GM19023 (cell line): ENCODE data around the gene CDA.

ENCODE experiments used
- ATAC-seq: cut with Tn5 transposase; IDR thresholded peaks from one replicate; pipeline ENCODE4 v1.9.1; 2021; ENCODE audit warnings: mild to moderate bottlenecking, moderate library complexity; ENCODE audit not compliant: unreplicated experiment

The CDA gene

DNA sequence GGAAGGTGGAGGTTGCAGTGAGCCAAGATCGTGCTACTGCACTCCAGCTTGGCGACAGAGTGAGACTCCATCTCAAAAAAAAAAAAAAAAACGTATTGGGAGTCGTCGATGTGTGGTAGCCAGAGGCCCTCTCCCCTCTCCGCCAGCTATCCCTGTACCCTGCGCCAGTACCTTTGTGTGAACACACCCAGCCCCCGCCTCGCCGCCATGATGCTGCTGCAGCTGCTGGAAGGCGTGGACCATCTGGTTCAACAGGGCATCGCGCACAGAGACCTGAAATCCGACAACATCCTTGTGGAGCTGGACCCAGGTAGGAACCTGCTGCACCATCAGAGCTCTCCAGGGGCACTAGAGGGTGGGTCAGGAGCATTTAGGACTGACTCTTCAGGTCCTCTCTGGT lies 56.5 kb downstream of the CDA start:
- no peak for ATAC-seq

DNA sequence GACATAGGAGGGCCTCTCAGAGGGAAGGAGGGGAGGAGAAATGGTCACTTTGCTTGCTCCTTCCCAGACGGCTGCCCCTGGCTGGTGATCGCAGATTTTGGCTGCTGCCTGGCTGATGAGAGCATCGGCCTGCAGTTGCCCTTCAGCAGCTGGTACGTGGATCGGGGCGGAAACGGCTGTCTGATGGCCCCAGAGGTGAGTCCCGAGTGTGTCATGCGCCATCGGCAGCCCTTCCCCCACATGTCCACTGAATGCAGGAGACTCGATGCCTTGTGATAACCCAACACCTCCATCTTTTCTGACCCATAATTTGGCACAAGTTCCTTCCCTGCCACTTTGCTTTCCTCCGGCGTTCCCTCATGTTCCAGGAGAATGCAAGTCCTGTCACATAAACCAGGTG lies 59.5 kb downstream of the CDA start:
- ATAC-seq, result no peak

DNA sequence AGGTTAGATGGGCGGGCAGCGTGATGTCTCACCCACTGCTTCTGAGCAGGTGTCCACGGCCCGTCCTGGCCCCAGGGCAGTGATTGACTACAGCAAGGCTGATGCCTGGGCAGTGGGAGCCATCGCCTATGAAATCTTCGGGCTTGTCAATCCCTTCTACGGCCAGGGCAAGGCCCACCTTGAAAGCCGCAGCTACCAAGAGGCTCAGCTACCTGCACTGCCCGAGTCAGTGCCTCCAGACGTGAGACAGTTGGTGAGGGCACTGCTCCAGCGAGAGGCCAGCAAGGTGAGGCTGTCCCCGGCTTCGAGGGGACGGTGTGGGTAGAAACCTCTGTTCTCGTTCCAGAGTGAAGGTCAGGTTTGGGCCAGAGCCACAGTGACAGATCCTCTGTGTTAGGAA lies 60.0 kb downstream of the CDA start:
- ATAC-seq, result no peak

DNA sequence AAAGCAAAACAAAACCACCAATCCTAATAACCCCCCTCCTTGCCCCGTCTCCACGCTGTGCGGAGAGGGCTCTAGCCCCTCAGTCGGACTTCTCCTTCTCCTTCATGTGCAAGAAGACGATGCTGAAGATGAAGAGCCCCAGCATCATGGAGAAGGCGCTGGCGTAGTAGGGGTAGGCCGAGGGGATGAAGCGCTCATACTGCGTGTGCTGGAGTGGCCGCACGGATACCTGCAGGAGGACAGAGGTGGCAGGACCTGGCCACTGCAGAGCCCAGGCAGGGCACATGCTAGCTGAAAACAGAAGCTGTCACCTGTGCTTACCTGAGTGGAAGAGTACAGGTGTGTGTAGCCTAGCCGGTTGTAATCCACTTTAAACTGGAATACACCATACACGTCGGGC lies 63.4 kb downstream of the CDA start:
- no peak for ATAC-seq

DNA sequence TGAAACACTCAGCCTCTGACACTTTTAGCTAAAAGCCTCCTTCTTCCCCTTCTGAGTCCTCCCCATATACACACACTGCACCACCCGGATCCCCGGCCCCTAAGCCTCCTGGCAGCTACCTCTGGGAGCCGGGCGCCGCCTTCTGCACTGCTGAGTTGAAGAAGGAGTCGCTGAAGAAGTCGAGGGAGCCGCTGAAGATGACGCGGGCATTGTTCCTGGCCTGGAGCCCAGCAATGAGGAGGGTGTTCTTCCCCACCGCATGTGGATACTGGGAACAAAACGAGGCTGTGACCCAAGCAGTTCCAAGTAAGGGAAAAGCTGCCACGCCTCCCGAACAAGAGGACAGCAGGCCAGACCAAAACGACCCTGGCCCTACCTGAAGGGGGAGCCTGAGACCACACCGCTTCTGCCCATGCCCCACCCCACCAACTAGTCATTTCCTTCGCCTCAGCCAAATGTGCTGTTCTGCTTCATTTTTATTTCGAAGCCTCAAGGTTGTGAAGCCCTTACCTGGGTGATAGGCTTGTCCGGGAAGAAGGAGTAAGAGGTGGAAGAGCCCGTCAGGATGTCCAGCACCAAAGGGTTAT lies 65.3 kb downstream of the CDA start:
- ATAC-seq, result no peak

DNA sequence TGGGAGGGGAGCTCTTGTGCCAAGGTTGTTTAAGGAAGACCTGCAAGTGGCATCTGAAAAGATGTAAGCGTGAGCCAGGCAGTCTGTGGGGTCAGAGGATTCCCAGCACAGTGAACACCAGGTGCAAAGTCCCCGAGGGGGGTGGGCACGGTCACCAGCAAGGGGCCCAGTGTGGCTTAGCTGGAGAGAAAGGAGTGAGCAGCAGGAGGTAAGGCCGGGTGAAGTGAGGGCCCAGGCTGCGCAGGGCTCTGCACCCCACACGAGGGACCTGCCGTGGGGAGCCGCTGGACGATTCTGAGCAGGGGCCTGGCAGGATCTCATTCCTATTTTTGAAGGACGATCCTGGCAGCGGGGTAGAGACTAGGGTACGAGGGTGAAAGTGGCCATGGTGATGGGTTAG lies 68.1 kb downstream of the CDA start:
- no peak for ATAC-seq

DNA sequence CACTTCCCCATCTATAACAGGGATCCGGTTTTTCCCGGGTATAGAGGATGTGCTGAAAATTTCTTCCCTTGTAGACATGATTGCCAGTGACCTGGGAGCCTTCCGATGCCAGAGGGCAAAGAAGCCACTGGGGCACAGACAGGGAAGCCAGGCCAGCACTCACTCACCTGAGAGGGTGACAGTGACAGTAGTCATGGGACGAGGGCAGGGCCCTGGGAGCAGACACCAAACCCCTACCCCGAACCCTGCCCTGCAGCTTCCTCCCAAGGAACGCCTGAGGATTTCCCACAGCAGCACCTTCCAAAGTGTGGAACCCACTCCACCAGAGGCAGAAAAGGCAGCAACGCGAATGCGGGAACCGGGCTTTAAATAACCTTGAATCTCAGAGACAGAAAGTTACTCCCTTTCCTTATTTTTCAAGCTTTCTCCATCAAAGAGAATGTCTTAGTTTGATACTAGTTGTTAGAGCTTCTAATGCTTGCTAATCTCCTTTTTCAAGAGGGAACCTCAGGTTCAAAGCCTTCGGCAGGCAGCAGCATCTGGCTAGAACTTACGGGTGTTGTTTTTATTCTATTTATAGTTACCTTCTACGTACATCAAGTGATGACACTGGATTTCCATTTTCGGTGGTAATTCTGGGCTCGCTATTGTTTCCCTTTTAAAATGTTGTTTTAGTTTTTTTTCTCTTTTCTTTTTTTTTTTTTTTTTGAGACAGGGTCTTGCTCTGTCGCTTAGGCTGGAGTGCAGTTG lies 69.4 kb downstream of the CDA start:
- ATAC-seq, result no peak

- no peak for ATAC-seq
Observed at GRCh38 chr1:20660363-20660762, 71.5 kb downstream of the CDA start.

DNA sequence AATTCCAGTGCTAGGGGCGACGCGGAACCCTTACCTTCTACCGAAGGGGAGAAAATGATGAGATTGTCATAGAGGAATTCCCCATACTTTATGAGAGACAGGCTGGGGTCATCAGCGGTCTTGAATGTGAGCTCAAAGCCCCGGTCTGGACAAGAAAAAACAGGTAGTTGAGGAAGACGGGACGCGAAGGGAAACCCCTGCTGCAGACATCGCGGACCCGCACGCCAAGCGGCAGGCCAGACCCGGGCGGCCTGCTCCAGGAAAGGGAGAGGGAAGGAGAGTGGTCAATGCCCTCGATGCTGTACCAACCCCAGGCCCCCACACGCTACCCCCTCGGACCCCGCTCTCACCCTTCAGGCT lies 71.9 kb downstream of the CDA start:
- peak; percentile 4 for ATAC-seq

- peak; percentile 97 for ATAC-seq
Observed at GRCh38 chr1:20661207-20662109, 72.6 kb downstream of the CDA start, which contains the start of gene DDOST. Gene DDOST (minus strand): TSS chr1:20661369. CDS start chr1:20661350, 19 bp downstream.

DNA sequence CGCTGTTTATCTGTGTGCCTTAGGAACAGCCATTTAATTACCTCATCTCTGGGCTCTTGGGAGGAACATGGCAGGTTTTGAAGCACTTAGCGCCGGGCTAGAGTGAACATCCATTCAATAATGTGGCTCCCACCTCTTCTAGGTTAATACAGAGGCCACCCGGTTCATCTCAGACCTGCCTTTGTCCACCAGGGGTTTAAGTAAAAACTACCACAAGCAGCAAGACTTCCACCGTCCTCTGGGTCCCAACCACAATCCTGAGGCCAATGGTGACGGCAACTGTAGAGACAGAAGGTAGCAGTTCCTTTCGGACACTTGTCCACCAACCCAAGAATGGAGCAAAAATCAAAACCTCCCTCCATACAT lies 73.2 kb downstream of the CDA start:
- no peak for ATAC-seq

DNA sequence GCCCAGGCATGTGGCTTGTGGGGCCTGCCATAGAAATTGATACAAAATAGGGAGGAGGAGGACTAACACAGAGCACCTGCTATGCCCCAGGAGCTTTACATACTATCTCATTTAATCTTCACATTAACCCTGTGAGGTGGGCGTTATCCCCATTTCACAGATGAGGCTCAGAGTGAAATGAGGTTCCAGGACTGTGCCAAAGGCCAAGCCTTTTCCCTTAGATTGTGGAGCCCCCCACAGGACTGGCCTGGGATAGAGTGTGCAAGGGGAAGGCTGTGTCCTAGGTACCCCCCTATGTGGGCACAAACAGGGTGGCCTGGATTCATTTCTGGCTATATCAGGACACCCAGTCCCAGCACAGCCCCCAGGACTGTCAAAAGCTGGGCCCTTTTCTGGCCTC lies 74.5 kb downstream of the CDA start:
- ATAC-seq, result no peak

GRCh38 chr1:20663969-20664715 lies 75.2 kb downstream of the CDA start:
- ATAC-seq, result no peak

- no peak for ATAC-seq
Observed at GRCh38 chr1:20665726-20666125, 76.8 kb downstream of the CDA start.

- no peak for ATAC-seq
Observed at GRCh38 chr1:20666146-20666545, 77.2 kb downstream of the CDA start.

GRCh38 chr1:20666804-20667203 lies 77.9 kb downstream of the CDA start:
- no peak for ATAC-seq
